C4-2B (cell line): Measurements from ENCODE around the gene HSBP1L1.
"Not testable (repeated sequence)": the region's sequence is repeated elsewhere in the genome, so short reads cannot be mapped to it uniquely, and the experiment has no call there.

Source experiments
- H3K27ac ChIP-seq: fragments of 450-650 bp; 2 replicates; pipeline ENCODE4 v1.5.1; 2017
- ZFX ChIP-seq: fragments of 450-650 bp; IDR thresholded peaks from 2 replicates; pipeline ENCODE4 v1.6.1; 2017
- TF ChIP-seq, protein P1 (sequence below): fragments of 450-650 bp; conservative IDR thresholded peaks from 2 replicates; pipeline ENCODE4 v1.5.1; 2017; ENCODE audit warnings: mild to moderate bottlenecking

Gene HSBP1L1

GRCh38 chr18:79989195-79989497, 24.7 kb downstream of the HSBP1L1 start:
- TF ChIP-seq, protein P1, sequence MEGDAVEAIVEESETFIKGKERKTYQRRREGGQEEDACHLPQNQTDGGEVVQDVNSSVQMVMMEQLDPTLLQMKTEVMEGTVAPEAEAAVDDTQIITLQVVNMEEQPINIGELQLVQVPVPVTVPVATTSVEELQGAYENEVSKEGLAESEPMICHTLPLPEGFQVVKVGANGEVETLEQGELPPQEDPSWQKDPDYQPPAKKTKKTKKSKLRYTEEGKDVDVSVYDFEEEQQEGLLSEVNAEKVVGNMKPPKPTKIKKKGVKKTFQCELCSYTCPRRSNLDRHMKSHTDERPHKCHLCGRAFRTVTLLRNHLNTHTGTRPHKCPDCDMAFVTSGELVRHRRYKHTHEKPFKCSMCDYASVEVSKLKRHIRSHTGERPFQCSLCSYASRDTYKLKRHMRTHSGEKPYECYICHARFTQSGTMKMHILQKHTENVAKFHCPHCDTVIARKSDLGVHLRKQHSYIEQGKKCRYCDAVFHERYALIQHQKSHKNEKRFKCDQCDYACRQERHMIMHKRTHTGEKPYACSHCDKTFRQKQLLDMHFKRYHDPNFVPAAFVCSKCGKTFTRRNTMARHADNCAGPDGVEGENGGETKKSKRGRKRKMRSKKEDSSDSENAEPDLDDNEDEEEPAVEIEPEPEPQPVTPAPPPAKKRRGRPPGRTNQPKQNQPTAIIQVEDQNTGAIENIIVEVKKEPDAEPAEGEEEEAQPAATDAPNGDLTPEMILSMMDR = no peak
- TF ChIP-seq ZFX = no peak
- H3K27ac ChIP-seq = peak overlapping the region; percentile 96

DNA sequence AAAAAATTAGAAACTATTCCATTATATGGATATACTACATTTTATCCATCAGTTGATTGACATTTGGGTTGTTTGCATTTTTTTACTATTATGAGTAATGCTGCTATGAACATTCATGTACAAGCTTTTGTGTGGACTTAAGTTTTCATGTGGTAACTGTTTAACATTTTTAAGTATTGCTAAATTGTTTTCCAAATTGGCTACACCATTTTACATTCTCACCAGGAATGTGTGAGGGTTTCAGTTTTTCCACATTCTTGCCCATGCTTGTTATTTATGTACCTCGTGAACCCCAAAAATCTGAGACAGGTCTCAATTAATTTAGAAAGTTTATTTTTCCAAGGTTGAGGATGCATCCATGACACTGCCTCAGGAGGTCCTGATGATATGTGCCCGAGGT, 27.1 kb downstream of the HSBP1L1 start:
- H3K27ac ChIP-seq = no peak overlapping the region
- TF ChIP-seq, protein P1 = no peak
- no peak for TF ChIP-seq ZFX

DNA sequence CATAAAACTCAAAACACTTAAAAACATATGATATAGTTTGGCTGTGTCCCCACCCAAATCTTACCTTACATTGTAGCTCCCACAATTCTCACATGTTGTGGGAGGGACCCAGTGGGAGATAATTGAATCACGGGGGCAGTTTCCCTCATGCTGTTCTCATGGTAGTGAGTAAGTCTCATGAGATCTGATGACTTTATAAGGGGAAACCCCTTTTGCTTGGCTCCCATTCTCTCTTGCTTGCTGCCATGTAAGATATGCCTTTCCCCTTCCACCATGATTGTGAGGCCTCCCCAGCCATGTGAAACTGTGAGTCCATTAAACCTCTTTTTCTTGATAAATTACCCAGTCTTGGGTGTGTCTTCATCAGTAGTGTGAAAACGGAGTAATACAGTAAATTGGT, 35.3 kb downstream of the HSBP1L1 start:
- not testable (repeated sequence) for H3K27ac ChIP-seq

- H3K27ac ChIP-seq = no peak overlapping the region
- TF ChIP-seq ZFX = no peak
- TF ChIP-seq, protein P1 = no peak
Measured at GRCh38 chr18:80000877-80001276, 36.4 kb downstream of the HSBP1L1 start.

DNA sequence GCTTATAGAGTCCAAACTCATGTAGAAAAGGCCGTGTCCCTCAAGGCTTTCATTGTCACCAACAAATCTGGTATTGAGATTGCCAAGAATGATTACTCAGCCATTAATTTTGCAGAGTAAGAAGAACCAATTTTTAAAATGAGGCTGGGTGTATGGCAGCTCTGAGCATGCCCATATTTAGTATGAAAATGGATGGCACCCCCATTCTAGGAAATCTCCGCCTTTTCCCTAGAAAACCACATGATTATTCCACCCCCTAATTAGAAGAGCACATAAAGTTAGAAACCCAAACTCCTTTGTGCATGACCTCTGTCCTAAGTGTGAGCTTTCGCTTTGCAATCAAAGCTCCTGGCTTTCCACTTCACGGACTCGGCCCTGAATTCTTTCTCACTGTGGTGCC, 38.0 kb downstream of the HSBP1L1 start:
- no peak for TF ChIP-seq ZFX
- TF ChIP-seq, protein P1 = no peak
- no peak overlapping the region for H3K27ac ChIP-seq

- no peak for TF ChIP-seq ZFX
- TF ChIP-seq, protein P1 = no peak
- no peak overlapping the region for H3K27ac ChIP-seq
Measured at GRCh38 chr18:80004600-80005342, 40.3 kb downstream of the HSBP1L1 start.

DNA sequence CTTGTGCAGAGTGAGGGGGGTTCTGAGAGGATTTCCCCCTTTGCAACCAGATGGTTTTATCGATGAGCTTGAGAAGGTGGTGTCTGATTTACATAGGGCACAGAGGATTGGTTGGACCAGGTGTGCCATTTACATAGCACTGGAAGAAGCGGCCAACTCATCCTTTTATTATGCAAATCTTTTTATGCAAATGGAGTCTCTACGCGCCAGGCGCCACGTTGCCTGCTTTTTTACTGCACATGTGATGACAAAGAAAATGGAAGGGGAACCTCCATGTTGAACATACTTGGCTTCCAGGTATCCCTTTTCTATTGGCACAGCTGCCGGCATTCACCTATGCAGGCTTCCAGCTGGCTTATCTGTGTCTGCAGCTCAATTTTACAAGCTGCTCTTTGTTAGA, 42.3 kb downstream of the HSBP1L1 start:
- no peak overlapping the region for H3K27ac ChIP-seq
- TF ChIP-seq ZFX = no peak
- TF ChIP-seq, protein P1 = no peak
